Stomach smooth muscle (tissue), 2 donors: ENCODE measurements around the gene MOCS2.
"Not testable (repeated sequence)": the region's sequence is repeated elsewhere in the genome, so short reads cannot be mapped to it uniquely, and the experiment has no call there.

Source experiments
- H3K27ac ChIP-seq: one replicate; pipeline ENCODE4 v1.7.0; 2013; ENCODE audit warnings: mild to moderate bottlenecking, low read length, inconsistent platforms
- H3K27me3 ChIP-seq, 2 donors: one replicate each; pipeline ENCODE4 v1.7.0; 2013; ENCODE audit warnings: low read length in 2 of 2; ENCODE audit not compliant: insufficient read depth in 2 of 2, control insufficient read depth in 1 of 2
- H3K36me3 ChIP-seq, 2 donors: one replicate each; pipeline ENCODE4 v1.7.0; 2013; ENCODE audit warnings: low read length in 2 of 2; ENCODE audit not compliant: control insufficient read depth in 2 of 2, insufficient read depth in 2 of 2
- H3K4me1 ChIP-seq: one replicate; pipeline ENCODE4 v1.7.0; 2013; ENCODE audit warnings: low read length; ENCODE audit not compliant: control insufficient read depth, insufficient read depth
- H3K4me3 ChIP-seq, 2 donors: one replicate each; pipeline ENCODE4 v1.7.0; 2013; ENCODE audit warnings: low read length in 2 of 2
- H3K9ac ChIP-seq, 2 donors: one replicate each; pipeline ENCODE4 v1.7.0; 2013; ENCODE audit warnings: low read length in 2 of 2, mild to moderate bottlenecking in 1 of 2
- H3K9me3 ChIP-seq, 2 donors: one replicate each; pipeline ENCODE4 v1.7.0; 2013; ENCODE audit warnings: low read length in 2 of 2; ENCODE audit not compliant: control insufficient read depth in 2 of 2
- donor health status: healthy.
- donor health status: Pancreatic carcinoma.

Gene MOCS2

GRCh38 chr5:53114988-53115387, 5.4 kb upstream of the MOCS2 start:
- Histone ChIP-seq H3K27me3 (no peaks in the 10 kb centered on the region), H3K27ac (no peak overlapping the region), H3K9me3 (no peaks in the 10 kb centered on the region), H3K36me3 (no peaks in the 10 kb centered on the region), H3K4me3 (no peak overlapping the region), H3K4me1 (peaks cover 3% of the 10 kb centered on the region), H3K9ac (no peak overlapping the region)

DNA sequence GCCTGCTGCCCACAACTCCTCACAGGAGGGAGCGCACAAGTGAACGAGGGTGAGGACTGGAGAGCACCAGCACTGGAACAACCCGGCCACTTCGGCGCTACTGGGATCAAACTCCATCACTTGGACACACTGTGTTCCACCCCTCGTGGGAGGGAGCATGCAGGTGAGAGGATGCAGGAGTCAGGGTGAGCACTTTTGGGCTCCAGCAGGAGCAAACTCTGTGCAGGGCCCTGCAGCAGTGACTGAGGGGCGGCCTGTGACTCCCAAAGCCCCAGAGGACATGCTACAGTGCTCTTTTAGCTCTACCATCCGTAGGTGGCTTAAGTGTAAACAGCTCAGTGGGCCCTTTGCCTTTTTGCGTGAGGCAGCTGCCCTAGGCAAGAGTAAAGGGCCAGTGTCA, 4.4 kb upstream of the MOCS2 start:
- H3K4me3 ChIP-seq, result no peak overlapping the region
- no peaks in the 10 kb centered on the region for H3K36me3 ChIP-seq
- peaks cover 3% of the 10 kb centered on the region for H3K4me1 ChIP-seq
- no peak overlapping the region for H3K27ac ChIP-seq
- H3K9me3 ChIP-seq, result no peaks in the 10 kb centered on the region
- H3K27me3 ChIP-seq, result no peaks in the 10 kb centered on the region
- H3K9ac ChIP-seq, result no peak overlapping the region

DNA sequence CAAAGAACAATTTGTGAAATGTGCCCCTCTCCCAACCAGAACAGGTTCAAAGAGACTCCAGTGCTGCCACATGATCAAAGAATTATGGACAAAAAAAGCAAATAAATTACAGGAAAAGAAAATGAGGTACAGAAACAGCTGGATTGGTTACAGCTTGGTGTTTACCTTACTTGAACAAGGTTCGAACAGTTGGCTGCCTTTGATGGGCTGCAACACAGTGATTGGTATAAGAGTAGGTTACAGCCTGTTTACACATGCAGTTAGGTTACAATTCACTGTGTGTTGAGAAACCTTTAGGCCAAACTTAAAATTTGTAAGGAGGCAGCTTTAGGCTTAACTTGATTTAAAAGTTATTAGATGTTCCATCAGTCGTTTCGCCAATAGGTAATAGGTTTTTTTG, 3.4 kb upstream of the MOCS2 start:
- peaks cover 3% of the 10 kb centered on the region for H3K4me1 ChIP-seq
- H3K27ac ChIP-seq, result no peak overlapping the region
- H3K27me3 ChIP-seq, result no peaks in the 10 kb centered on the region
- H3K9ac ChIP-seq, result no peak overlapping the region
- H3K36me3 ChIP-seq, result no peaks in the 10 kb centered on the region
- no peaks in the 10 kb centered on the region for H3K9me3 ChIP-seq
- no peak overlapping the region for H3K4me3 ChIP-seq

GRCh38 chr5:53112307-53112706, 2.8 kb upstream of the MOCS2 start:
- H3K4me1 ChIP-seq, H3K9me3 ChIP-seq, H3K9ac ChIP-seq, H3K36me3 ChIP-seq, H3K4me3 ChIP-seq, H3K27ac ChIP-seq, H3K27me3 ChIP-seq: not testable (repeated sequence)

DNA sequence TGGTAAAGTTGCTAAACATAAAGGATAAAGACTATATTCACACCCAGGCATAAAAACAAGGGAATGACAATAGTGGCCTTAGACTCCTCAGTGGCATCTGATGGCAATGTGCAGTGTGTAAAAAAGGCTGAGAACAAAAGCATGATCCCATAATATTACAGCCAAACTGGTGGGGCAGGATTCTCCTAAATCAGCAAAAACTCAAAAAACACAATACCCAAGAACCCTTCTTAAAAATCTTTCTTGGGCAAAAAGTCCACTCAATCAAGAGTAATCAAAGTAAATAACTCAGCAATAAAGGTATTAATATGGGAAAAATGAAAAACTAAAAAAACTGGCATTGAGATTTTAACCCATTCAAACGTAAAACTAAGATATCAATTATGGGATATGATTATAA, 1.6 kb upstream of the MOCS2 start:
- Histone ChIP-seq H3K9me3 (no peaks in the 10 kb centered on the region), H3K36me3 (peaks cover 2 to 3% of the 10 kb centered on the region in 2 donors), H3K4me1 (peaks cover 3% of the 10 kb centered on the region), H3K4me3 (no peak overlapping the region), H3K9ac (no peak overlapping the region), H3K27me3 (no peaks in the 10 kb centered on the region), H3K27ac (no peak overlapping the region)

GRCh38 chr5:53110156-53110555, 599 bp upstream of the MOCS2 start:
- peak overlapping the region; percentile 72 to 90 for H3K9ac ChIP-seq
- peak overlapping the region; percentile 62 for H3K27ac ChIP-seq
- H3K4me1 ChIP-seq, result peaks cover 3% of the 10 kb centered on the region
- H3K27me3 ChIP-seq, result no peaks in the 10 kb centered on the region
- H3K9me3 ChIP-seq, result no peaks in the 10 kb centered on the region
- peaks cover 3% of the 10 kb centered on the region in 2 donors for H3K36me3 ChIP-seq
- H3K4me3 ChIP-seq, result peak overlapping the region; percentile 79 to 92

DNA sequence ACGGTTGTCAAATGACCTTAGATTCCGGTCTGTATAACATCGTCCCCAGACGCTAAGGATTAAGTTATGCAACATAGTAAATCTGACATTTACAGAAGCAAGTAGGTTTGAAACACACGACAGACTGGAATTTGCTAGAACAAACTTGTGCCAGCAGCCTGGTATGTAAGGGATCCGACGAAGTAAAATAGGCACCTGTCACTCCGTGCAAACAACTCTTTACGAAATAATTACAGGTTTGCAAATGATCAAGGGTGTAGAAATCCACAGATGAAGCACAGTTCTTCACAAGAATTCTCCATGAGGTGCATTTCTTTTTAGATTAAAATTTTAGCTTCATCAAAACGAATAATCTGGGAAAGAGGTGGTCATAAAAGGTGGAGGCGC, 508 bp downstream of the MOCS2 start:
- H3K9ac ChIP-seq, result peak overlapping the region; percentile 62 to 72
- peaks cover 3% of the 10 kb centered on the region in 2 donors for H3K36me3 ChIP-seq
- H3K4me1 ChIP-seq, result peaks cover 3% of the 10 kb centered on the region
- H3K9me3 ChIP-seq, result no peaks in the 10 kb centered on the region
- H3K27me3 ChIP-seq, result no peaks in the 10 kb centered on the region
- H3K4me3 ChIP-seq, result peak overlapping the region; percentile 79 to 92
- no peak overlapping the region for H3K27ac ChIP-seq

DNA sequence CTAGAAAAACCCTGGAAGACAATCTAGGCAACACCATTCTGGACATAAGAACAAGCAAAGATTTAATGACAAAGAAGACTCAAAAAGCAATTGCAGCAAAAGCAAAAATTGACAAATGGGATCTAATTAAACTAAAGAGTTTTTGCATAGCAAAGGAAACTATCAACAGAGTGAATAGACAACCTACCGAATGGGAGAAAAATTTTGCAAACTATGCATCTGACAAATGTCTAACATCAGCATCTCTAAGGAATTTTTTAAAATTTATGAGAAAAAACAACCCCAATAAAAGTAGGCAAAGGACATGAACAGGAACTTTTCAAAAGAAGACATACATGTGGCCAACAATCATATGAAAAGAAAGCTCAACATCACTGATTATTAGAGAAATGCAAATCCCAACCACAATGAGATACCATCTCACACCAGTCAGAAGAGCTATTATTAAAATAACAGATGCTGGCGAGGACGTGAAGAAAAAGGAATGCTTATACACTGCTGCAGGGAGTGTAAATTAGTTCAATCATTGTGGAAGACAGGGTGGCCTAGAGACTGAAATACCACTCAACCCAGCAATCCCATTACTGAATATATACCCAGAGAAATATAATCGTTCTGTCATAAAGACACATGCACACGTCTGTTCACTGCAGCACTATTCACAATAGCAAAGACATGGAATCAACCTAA, 3.8 kb downstream of the MOCS2 start:
- no peak overlapping the region for H3K4me3 ChIP-seq
- H3K9me3 ChIP-seq, result no peaks in the 10 kb centered on the region
- H3K27ac ChIP-seq, result no peak overlapping the region
- no peak overlapping the region for H3K9ac ChIP-seq
- no peaks in the 10 kb centered on the region for H3K27me3 ChIP-seq
- H3K36me3 ChIP-seq, result peaks cover 3 to 12% of the 10 kb centered on the region in 2 donors
- H3K4me1 ChIP-seq, result peaks cover 3% of the 10 kb centered on the region

DNA sequence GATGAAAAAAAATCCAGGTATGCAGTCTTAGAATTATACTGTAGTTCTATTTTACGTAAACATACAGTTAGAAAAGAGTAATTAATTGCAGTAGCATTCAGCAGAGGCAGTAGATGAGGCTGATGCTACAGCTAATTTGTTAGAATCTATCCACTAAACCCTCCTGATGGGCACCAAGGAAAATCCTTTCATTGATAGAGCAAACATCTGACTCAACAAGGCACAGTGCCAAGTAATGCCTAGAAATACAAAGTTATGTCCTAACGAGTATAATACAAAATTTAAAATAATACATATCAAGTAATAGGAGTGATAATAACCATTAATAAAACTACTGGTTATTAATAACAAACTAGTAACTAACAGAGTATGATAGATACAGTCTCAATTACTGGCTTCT, 9.0 kb downstream of the MOCS2 start:
- Histone ChIP-seq H3K4me3 (no peak overlapping the region), H3K36me3 (peaks cover 18 to 26% of the 10 kb centered on the region in 2 donors), H3K4me1 (no peaks in the 10 kb centered on the region), H3K27me3 (no peaks in the 10 kb centered on the region), H3K9ac (no peak overlapping the region), H3K27ac (no peak overlapping the region), H3K9me3 (no peaks in the 10 kb centered on the region)

DNA sequence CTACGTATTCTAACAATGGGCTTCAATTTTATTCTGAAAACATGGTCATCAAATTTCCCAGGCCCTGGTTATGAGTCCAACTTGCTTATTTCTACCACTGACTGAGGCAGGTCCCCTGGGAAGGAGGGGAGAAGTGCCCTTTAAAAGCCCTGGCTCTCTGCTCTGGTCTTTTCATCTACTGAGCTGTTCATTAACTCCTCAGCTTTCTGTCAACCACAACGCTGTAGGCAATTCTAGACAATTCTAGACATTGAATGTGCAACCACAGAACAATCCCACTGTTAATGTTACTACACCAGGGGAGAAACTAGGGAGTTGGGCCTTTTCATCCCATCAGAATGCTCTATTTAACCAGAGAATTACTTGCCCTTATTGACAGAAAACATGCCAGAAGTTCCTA, 10.0 kb downstream of the MOCS2 start:
- no peak overlapping the region for H3K9ac ChIP-seq
- H3K4me3 ChIP-seq, result no peak overlapping the region
- H3K4me1 ChIP-seq, result no peaks in the 10 kb centered on the region
- H3K9me3 ChIP-seq, result no peaks in the 10 kb centered on the region
- H3K36me3 ChIP-seq, result peaks cover 18 to 26% of the 10 kb centered on the region in 2 donors
- no peaks in the 10 kb centered on the region for H3K27me3 ChIP-seq
- H3K27ac ChIP-seq, result peak overlapping the region; percentile 31

DNA sequence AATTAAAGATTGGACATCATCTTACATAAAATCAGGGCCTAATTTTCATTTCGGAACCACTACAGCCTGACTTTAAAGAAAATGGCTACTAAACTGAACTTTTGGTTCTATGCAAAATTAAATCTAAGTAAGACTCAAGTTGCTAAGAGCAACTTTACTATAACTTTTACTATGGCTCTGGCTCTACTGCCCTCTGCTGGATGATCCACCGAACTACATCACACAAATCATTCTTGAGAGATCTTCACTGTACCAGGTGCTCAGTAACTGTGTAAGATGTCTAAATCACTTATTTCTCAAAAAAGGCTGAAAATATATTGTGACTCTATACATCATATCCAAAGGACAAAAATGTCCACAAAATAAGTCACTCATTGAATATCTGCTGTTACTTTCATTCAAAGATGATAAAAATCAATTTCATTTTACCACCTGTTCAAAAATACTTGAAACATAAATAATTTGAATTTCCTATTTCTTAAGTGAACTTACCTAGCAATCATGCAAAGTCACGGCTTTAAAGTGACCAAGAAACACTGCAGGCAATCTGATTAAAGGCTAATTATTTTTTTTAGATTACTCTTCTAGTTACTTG, 13.5 kb downstream of the MOCS2 start:
- no peak overlapping the region for H3K27ac ChIP-seq
- H3K9ac ChIP-seq, result no peak overlapping the region
- H3K9me3 ChIP-seq, result no peaks in the 10 kb centered on the region
- no peak overlapping the region for H3K4me3 ChIP-seq
- H3K27me3 ChIP-seq, result no peaks in the 10 kb centered on the region
- no peaks in the 10 kb centered on the region for H3K4me1 ChIP-seq
- peaks cover 18 to 19% of the 10 kb centered on the region in 2 donors for H3K36me3 ChIP-seq
